Measurements from ENCODE around the gene LGALS1. TPM values are rescaled to one million over a fixed set of nuclear protein-coding genes. Genes with fewer than 3 reads are reported as not detected.

LGALS1 gene
- total and polyA plus RNA-seq, 8 donors: 15.9 to 249 (median 87.5) TPM

GRCh38 chr22:37627121-37627520, 48.3 kb upstream of the LGALS1 start:
- no peaks in the 10 kb centered on the region for H3K9me3 ChIP-seq
- no peak for TF ChIP-seq CTCF (IDR thresholded peaks at IDR 0.05)
- no peak overlapping the region for H3K4me3 ChIP-seq
- H3K4me1 ChIP-seq: no peaks in the 10 kb centered on the region
- no peaks in the 10 kb centered on the region for H3K27me3 ChIP-seq
- intact Hi-C loops (cut with DNase I): no loop called here
- no peak overlapping the region for H3K27ac ChIP-seq
- peak in 1 of 4 donors; percentile 8 for ATAC-seq
- H3K36me3 ChIP-seq: peaks cover 0 to 12% (median 7%) of the 10 kb centered on the region in 3 donors
- DNase-seq: no peak
- WGBS, 2 donors: 86 to 90% methylated on average over 7 of the region's 7 CpGs
- no peak for FAIRE-seq

GRCh38 chr22:37627545-37627944, 47.9 kb upstream of the LGALS1 start:
- Histone ChIP-seq H3K27me3 (no peaks in the 10 kb centered on the region), H3K27ac (no peak overlapping the region), H3K4me1 (no peaks in the 10 kb centered on the region), H3K4me3 (no peak overlapping the region), H3K9me3 (no peaks in the 10 kb centered on the region), H3K36me3 (peaks cover 0 to 12% (median 7%) of the 10 kb centered on the region in 3 donors)
- WGBS, 2 donors: 85 to 91% methylated on average over 6 of the region's 6 CpGs
- peak in 1 of 4 donors; percentile 18 for ATAC-seq
- TF ChIP-seq CTCF (IDR thresholded peaks at IDR 0.05): no peak
- no peak for FAIRE-seq
- no peak for DNase-seq
- intact Hi-C loops (cut with DNase I): no loop called here

GRCh38 chr22:37628830-37629229, 46.6 kb upstream of the LGALS1 start:
- DNase-seq: no peak
- 88% methylated on average over 8 of the region's 8 CpGs for WGBS, 2 donors
- ATAC-seq: no peak
- no peak for FAIRE-seq
- no peak overlapping the region for H3K27ac ChIP-seq
- H3K27me3 ChIP-seq: no peaks in the 10 kb centered on the region
- H3K9me3 ChIP-seq: no peaks in the 10 kb centered on the region
- intact Hi-C loops (cut with DNase I): no loop called here
- peaks cover 0 to 12% (median 7%) of the 10 kb centered on the region in 3 donors for H3K36me3 ChIP-seq
- no peak overlapping the region for H3K4me3 ChIP-seq
- TF ChIP-seq CTCF (IDR thresholded peaks at IDR 0.05): no peak
- no peaks in the 10 kb centered on the region for H3K4me1 ChIP-seq

- WGBS, 2 donors: 81 to 86% methylated on average over 10 of the region's 10 CpGs
- Histone ChIP-seq H3K36me3 (peaks cover 0 to 12% (median 7%) of the 10 kb centered on the region in 3 donors), H3K4me3 (no peak overlapping the region), H3K27ac (no peak overlapping the region), H3K4me1 (no peaks in the 10 kb centered on the region), H3K9me3 (no peaks in the 10 kb centered on the region), H3K27me3 (no peaks in the 10 kb centered on the region)
- no peak for FAIRE-seq
- TF ChIP-seq CTCF (IDR thresholded peaks at IDR 0.05): no peak
- ATAC-seq: no peak
- intact Hi-C loops (cut with DNase I): no loop called here
- DNase-seq: no peak
These were observed 45.5 kb upstream of the LGALS1 start for GRCh38 chr22:37629928-37630327.

- no peak for TF ChIP-seq CTCF (IDR thresholded peaks at IDR 0.05)
- Histone ChIP-seq H3K27ac (no peak overlapping the region), H3K36me3 (peaks cover 0 to 7% (median 7%) of the 10 kb centered on the region in 3 donors), H3K4me3 (no peak overlapping the region), H3K9me3 (no peaks in the 10 kb centered on the region), H3K4me1 (no peaks in the 10 kb centered on the region), H3K27me3 (no peaks in the 10 kb centered on the region)
- intact Hi-C loops (cut with DNase I): no loop called here
- FAIRE-seq (no peak), DNase-seq (no peak), ATAC-seq (no peak)
- WGBS, 2 donors: 92 to 95% methylated on average over 9 of the region's 9 CpGs
These were observed 44.5 kb upstream of the LGALS1 start for GRCh38 chr22:37630839-37631435.

All from pancreas (tissue), 10 donors.